ENCODE measurements around the gene FRMPD1. TPM values are rescaled to one million over a fixed set of nuclear protein-coding genes. Genes with fewer than 3 reads are reported as not detected.
A peak's percentile ranks its signal among the peaks of the same experiment; 100 is the strongest.
"Not testable (repeated sequence)": the region's sequence is repeated elsewhere in the genome, so short reads cannot be mapped to it uniquely, and the experiment has no call there.

Gene FRMPD1
- 1 to 10 TPM in 1 of 4 donors, under 1 TPM in 3; 0.72 to 1.3 (median 0.88) TPM for polyA plus RNA-seq (ENCODE audit: insufficient read length in 4 of 4)

DNA sequence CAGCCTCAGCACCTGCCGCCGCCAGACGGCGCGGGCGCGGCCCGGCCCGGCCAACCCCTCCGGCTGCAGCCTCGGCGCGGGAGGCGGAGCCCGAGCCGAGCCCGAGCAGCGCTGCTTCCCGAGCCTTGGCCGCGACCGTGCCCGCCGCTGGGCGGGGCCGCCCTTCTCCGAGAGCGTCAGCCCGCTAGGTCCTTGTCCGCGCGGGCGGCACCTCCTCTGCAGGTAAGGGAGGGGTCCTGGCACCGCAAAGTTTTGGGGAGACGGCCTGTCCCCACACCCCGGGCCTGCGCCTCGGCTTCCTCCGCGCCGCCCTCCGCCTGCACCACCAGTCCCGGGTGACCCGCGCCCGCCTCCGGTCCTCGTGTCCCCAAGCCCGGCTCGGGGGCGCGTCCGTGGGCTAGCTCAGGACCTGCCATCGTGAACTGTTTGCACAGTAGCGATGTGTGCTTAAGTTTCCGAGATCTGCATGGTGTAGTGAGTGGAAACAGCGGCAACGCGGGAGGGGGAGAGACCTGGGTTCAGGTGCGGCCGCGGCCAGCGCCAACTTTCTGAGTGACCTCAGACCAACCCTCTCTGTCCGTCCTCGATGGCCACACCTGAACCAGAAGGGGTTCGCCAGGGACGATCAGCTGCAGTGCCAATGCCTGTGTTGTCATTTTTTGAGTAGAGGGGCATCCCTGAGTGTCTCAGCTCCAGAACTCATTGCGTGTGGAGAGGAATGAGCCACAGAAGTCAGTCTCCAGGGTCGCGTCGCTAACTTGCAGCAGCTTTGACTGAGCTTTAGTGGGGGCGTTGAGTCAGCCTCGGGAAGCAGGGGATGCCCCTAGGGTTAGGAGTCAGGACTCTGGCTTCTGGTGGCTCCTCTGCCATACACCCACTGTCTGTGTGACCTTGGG lies at the start of gene FRMPD1:
TSS of gene FRMPD1 (plus strand) at position 82 of the 896 bp plus-strand sequence. CDS start 41,688 bp downstream, outside the sequence.
- peak in 3 of 4 donors; percentile 32 to 64 (median 44) for DNase-seq (ENCODE audit: low read depth in 4 of 4, low spot score in 2 of 4)

DNA sequence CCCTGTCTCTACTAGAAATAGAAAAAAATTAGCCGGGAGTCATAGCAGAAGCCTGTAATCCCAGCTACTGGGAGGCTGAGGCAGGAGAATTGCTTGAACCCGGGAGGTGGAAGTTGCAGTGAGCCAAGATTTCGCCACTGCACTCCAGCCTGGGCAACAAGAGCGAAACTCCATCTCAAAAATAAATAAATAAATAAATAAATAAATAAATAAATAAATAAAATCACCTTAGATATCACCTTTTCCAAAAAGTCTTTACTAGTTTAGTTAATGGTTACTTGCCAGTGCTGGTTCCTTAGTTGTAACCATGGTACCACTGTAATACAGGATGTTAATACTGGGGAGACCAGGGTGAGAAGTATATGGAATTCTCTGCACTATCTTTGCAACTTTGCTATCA lies 48.7 kb upstream of the FRMPD1 start:
- DNase-seq (ENCODE audit: low read depth in 4 of 4, low spot score in 2 of 4), result not testable (repeated sequence)

GRCh38 chr9:37602817-37603216 lies 47.9 kb upstream of the FRMPD1 start:
- no peak for DNase-seq (ENCODE audit: low read depth in 4 of 4, low spot score in 2 of 4)

GRCh38 chr9:37604296-37604695 lies 46.5 kb upstream of the FRMPD1 start:
- no peak for DNase-seq (ENCODE audit: low read depth in 4 of 4, low spot score in 2 of 4)

DNA sequence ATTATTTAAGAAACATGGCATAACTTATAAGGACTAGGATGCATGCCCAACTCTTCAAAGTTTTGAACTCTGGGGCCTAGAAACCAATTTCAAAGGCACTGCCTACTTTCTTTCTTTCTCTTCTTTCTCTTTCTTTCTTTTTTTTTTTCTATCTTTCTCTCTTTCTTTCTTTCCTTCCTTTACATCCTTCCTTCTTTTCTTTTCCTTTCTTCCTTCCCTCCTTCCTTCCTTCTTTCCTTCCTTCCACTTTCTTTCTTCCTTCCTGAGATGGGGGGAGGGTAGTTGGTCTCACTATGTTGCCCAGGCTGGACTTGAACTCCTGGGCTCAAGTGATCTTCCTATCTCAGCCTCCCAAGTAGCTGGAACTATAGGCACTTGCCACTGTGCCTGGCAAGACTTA lies 42.5 kb upstream of the FRMPD1 start:
- DNase-seq (ENCODE audit: low read depth in 4 of 4, low spot score in 2 of 4), result no peak

GRCh38 chr9:37609735-37610397 lies 40.9 kb upstream of the FRMPD1 start:
- no peak for DNase-seq (ENCODE audit: low read depth in 4 of 4, low spot score in 2 of 4)

DNA sequence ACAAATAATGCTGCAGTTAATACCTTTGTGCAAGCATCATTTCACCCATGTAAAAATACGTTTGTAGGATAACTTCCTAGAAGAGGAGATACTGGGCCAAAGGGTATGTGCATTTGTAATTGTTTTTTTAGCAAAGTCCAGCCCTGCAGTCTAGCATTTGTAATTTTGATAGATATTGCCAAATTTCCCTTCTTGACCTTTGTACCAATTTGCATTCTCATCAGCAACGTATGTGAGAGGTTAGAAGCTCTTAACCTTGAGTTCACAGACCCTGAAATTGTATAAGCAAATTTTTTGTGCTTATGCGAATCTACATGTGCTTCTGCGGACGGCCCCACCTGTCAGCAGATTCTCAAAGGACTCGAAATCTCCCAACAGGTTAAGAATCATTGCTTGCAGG lies 39.7 kb upstream of the FRMPD1 start:
- no peak for DNase-seq (ENCODE audit: low read depth in 4 of 4, low spot score in 2 of 4)

DNA sequence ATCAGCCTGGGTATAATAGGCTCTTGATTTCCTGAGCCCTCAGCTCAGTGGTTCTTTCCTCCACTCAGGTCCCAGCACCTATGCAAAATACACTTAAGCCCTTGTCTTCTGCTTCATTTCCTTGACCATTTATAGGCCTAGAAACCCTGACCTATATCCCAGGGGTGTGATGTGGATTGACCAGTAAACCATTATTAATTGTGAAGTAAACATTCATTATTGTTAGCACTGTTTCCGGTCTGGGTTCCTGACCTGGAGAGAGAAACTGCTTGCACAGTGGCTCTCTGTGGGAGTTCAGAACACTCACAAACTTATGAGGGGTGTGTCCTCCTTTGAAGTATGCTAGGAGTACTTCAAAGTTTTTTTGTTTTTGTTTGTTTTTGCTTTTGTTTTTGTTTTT lies 38.8 kb upstream of the FRMPD1 start:
- no peak for DNase-seq (ENCODE audit: low read depth in 4 of 4, low spot score in 2 of 4)

DNA sequence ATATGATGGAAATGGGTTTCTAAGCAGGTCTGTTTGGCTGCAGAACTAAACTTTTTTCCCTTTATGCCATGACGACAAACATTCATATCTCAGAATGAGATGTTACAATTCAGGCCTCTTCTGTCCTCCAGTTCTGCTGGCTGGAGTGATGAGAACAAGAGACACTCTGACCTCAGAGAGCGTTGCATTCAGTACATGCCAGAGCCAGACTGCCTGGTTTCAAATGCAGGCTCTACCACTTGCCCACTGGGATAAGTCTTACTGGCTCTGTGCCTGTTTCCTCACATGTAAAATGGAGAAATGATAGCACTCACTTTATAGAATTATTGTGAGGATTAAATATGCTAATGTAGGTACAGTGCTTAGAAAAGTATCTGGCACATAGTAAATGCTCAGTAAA lies 33.6 kb upstream of the FRMPD1 start:
- DNase-seq (ENCODE audit: low read depth in 4 of 4, low spot score in 2 of 4), result no peak

- DNase-seq (ENCODE audit: low read depth in 4 of 4, low spot score in 2 of 4), result no peak
Measured at GRCh38 chr9:37617832-37618231, 32.9 kb upstream of the FRMPD1 start.

DNA sequence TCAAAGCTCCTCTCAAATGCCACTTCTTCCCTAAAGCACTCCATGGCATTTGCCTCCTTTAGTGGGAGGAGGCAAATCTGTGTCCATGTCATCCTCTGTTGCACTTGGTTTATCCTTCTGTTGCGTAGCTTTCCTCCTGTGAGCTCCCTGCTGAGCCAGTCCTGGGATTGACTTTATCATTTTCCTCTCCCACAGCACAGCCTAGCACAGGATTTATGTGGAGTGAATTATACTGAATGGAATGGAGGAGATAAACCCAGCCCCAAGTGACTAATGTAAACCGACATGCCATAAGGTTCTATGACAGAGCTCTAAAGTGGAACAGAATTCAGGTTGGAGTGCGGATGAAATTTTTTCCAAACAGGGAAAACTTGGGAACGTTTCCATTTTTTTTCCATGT lies 31.9 kb upstream of the FRMPD1 start:
- no peak for DNase-seq (ENCODE audit: low read depth in 4 of 4, low spot score in 2 of 4)

- DNase-seq (ENCODE audit: low read depth in 4 of 4, low spot score in 2 of 4), result no peak
Measured at GRCh38 chr9:37619806-37620205, 30.9 kb upstream of the FRMPD1 start.

- no peak for DNase-seq (ENCODE audit: low read depth in 4 of 4, low spot score in 2 of 4)
Measured at GRCh38 chr9:37620396-37620795, 30.4 kb upstream of the FRMPD1 start.

GRCh38 chr9:37621273-37622121 lies 29.3 kb upstream of the FRMPD1 start:
- no peak for DNase-seq (ENCODE audit: low read depth in 4 of 4, low spot score in 2 of 4)

- no peak for DNase-seq (ENCODE audit: low read depth in 4 of 4, low spot score in 2 of 4)
Measured at GRCh38 chr9:37622462-37622861, 28.3 kb upstream of the FRMPD1 start.

DNA sequence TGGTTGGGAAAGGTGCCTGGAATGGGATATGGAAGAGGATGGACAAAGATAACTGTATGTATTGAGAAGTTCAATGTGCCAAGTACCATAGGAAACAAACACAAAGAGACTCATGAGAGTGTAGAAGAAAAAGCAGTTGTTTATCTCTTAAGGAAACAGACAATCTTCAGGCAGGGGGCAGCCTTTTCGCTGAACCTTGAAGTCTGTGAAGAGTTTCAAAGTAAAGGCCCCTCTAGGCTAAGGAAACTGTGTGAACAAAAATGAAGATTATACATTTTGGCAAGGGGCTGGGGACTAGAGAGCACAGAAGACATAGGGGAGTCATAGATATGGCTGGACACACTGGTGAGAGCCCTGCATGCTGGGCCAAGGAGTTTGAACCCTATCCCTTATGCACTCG lies 27.5 kb upstream of the FRMPD1 start:
- DNase-seq (ENCODE audit: low read depth in 4 of 4, low spot score in 2 of 4), result no peak

DNA sequence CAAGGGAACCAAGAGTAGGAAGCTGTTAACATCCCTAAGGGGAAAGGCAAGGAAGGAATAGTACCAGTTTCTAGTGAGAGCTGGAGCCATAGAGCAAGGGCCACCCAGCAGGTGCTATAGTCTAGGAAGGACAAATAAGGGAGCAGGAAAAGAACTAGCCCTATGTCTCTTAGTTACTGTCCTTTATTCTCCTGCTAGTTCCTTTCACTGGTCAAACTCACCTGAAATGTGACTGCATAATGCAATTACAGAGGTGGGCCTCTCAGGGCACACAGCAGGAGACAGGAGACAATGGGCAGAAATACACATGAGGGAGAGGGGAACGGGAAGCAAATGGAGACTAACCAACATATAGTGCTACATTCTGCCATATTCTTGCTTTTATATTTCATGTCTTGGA lies 26.7 kb upstream of the FRMPD1 start:
- no peak for DNase-seq (ENCODE audit: low read depth in 4 of 4, low spot score in 2 of 4)

GRCh38 chr9:37625036-37625757 lies 25.6 kb upstream of the FRMPD1 start:
- no peak for DNase-seq (ENCODE audit: low read depth in 4 of 4, low spot score in 2 of 4)

DNA sequence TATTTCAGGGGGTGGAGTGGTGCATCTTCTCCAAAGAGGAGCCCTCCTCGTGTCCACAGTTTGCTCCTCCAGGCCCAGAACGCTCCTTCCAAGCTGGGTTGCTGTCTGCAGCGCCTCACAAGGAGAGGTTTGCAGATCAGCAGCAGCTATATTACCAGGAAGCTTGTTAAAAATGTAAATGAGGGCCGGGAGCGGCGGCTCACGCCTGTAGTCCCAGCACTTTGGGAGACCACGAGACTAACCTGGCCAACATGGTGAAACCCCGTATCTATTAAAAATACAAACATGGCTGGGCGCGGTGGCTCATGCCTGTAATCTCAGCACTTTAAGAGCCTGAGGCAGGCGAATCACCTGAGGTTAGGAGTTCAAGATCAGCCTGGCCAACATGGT lies 25.0 kb upstream of the FRMPD1 start:
- no peak for DNase-seq (ENCODE audit: low read depth in 4 of 4, low spot score in 2 of 4)

- no peak for DNase-seq (ENCODE audit: low read depth in 4 of 4, low spot score in 2 of 4)
Measured at GRCh38 chr9:37626708-37627292, 24.0 kb upstream of the FRMPD1 start.
